PC-3 (cell line): Measurements from ENCODE around the gene MRPS14. TPM values are rescaled to one million over a fixed set of nuclear protein-coding genes. Genes with fewer than 3 reads are reported as not detected.

ENCODE experiments used
- ATAC-seq: fragments of 200-7000 bp; cut with Tn5 transposase; 2 replicates; pipeline ENCODE4 v1.9.1; 2020; ENCODE audit warnings: mild to moderate bottlenecking, moderate library complexity
- BruUV-seq: library from RNA; stranded (reverse); fragments of 400-500 nt; replicated peaks from 2 replicates; lab custom pipeline; 2021; lab: Mats Ljungman, UMichigan
- CTCF ChIA-PET: fragments of 300-600 bp; sonication (Branson Sonifier 250); formaldehyde crosslinking; loops from one replicate; lab custom pipeline; 2022; ENCODE audit warnings: antibody characterized with exemption; lab: Charles Lee
- POLR2A ChIA-PET: fragments of 300-600 bp; sonication (Branson Sonifier 250); formaldehyde crosslinking; loops from one replicate; lab custom pipeline; 2022; ENCODE audit warnings: antibody characterized with exemption; ENCODE audit not compliant: unreplicated experiment; lab: Charles Lee
- DNase-seq: peaks from one replicate; pipeline ENCODE4 v3.0.0-alpha.2; 2015
- H2AFZ ChIP-seq: fragments of 300-600 bp; sonication (generic); 2 replicates; pipeline ENCODE4 v1.6.0; 2016; ENCODE audit warnings: antibody characterized with exemption, low read length
- H3F3A ChIP-seq: fragments of 300-600 bp; sonication (generic); one replicate; pipeline ENCODE4 v1.6.0; 2017; ENCODE audit warnings: antibody characterized with exemption, low read length, control low read depth, mild to moderate bottlenecking; ENCODE audit not compliant: unreplicated experiment
- H3K27ac ChIP-seq: fragments of 300-600 bp; sonication (generic); 2 replicates; pipeline ENCODE4 v1.5.1; 2016; ENCODE audit warnings: mild to moderate bottlenecking, low read length
- H3K27me3 ChIP-seq: fragments of 300-600 bp; sonication (generic); 2 replicates; pipeline ENCODE4 v1.6.1; 2016; ENCODE audit warnings: low read length, mixed read lengths
- H3K36me3 ChIP-seq: fragments of 300-600 bp; sonication (generic); 2 replicates; pipeline ENCODE4 v1.6.1; 2016; ENCODE audit warnings: low read depth, mixed run types, low read length, mixed read lengths
- H3K4me1 ChIP-seq: fragments of 300-600 bp; sonication (generic); 2 replicates; pipeline ENCODE4 v1.5.1; 2016; ENCODE audit warnings: low read length; ENCODE audit not compliant: insufficient read depth
- H3K4me2 ChIP-seq: fragments of 300-600 bp; sonication (generic); 2 replicates; pipeline ENCODE4 v1.6.0; 2016; ENCODE audit warnings: low read length
- H3K4me3 ChIP-seq: fragments of 300-600 bp; sonication (generic); 2 replicates; pipeline ENCODE4 v1.5.1; 2016; ENCODE audit warnings: mild to moderate bottlenecking, low read length, mixed read lengths
- H3K79me2 ChIP-seq: fragments of 300-600 bp; sonication (generic); 2 replicates; pipeline ENCODE4 v1.6.1; 2017; ENCODE audit warnings: low read length, mixed read lengths
- H3K9ac ChIP-seq: fragments of 300-600 bp; sonication (generic); 2 replicates; pipeline ENCODE4 v1.6.0; 2016; ENCODE audit warnings: mild to moderate bottlenecking, low read length
- H3K9me2 ChIP-seq: fragments of 300-600 bp; sonication (generic); replicated peaks from 2 replicates; pipeline ENCODE4 v1.6.1; 2016; ENCODE audit warnings: mixed run types, low read length, mixed read lengths
- H3K9me3 ChIP-seq: fragments of 300-600 bp; sonication (generic); 2 replicates; pipeline ENCODE4 v1.6.1; 2016; ENCODE audit warnings: low read length, mixed read lengths
- H4K20me1 ChIP-seq: fragments of 300-600 bp; sonication (generic); 2 replicates; pipeline ENCODE4 v1.6.1; 2016; ENCODE audit warnings: low read length, mixed read lengths
- EZH2 ChIP-seq: fragments of 300-600 bp; sonication (generic); IDR thresholded peaks from one replicate; pipeline ENCODE4 v1.6.1; 2017; ENCODE audit warnings: antibody characterized with exemption, mild to moderate bottlenecking, low read length; ENCODE audit not compliant: unreplicated experiment
- EZH2phosphoT487 ChIP-seq: fragments of 300-600 bp; sonication (generic); IDR thresholded peaks from 2 replicates; pipeline ENCODE4 v1.6.1; 2018; ENCODE audit warnings: mild to moderate bottlenecking, antibody characterized with exemption, low read length, borderline replicate concordance
- intact Hi-C: fragments of 100-400 bp; cut with micrococcal nuclease; formaldehyde crosslinking; loops from 2 replicates; pipeline ENCODE4 v1.9.0; 2023
- total RNA-seq: library from RNA; depleted of rRNA; stranded (reverse); fragments of >200 nt; gene quantifications from 2 replicates; pipeline ENCODE4 v1.2.3, GENCODE V29; 2014
- TF ChIP-seq, protein P1 (sequence below): fragments of 300-600 bp; sonication (generic); conservative IDR thresholded peaks from 2 replicates; pipeline ENCODE4 v1.5.1; 2017; ENCODE audit warnings: antibody characterized with exemption, low read depth, mild to moderate bottlenecking, low read length

The MRPS14 gene
- total RNA-seq, 1 experiment from 2014 or later, result 21.8 TPM

DNA sequence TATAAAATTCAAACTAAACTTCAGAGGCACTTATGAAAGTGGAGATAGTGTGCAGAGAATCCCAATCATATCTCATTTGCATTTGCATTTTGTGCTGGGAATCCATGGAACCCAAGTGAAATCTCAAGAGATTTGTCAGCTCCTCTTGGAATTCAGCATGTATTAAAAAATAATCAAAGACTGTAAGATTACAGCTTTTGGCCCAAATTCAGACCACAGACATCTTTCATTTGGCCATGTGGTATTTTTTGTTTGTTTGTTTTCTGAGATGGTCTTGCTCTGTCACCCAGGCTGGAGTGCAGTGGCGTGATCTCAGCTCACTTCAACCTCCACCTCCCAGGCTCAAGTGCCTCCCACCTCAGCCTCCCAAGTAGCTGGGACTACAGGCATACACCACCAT lies 27.3 kb downstream of the MRPS14 start:
- Histone ChIP-seq H3K4me2 (peak overlapping the region; percentile 22; the same call in 1 of the 2 replicates), H3K9ac (no peak overlapping the region), H3K4me3 (no peak overlapping the region), H3F3A (no peaks in the 10 kb centered on the region), H3K36me3 (no peaks in the 10 kb centered on the region), H3K27me3 (no peaks in the 10 kb centered on the region), H3K27ac (no peak overlapping the region), H3K4me1 (peaks cover 39% of the 10 kb centered on the region), H4K20me1 (peaks cover 6% of the 10 kb centered on the region; the same call in 1 of the 2 replicates), H3K9me3 (no peaks in the 10 kb centered on the region), H2AFZ (no peak overlapping the region), H3K9me2 (no peaks in the 10 kb centered on the region), H3K79me2 (peaks cover 15% of the 10 kb centered on the region)
- intact Hi-C loops, result loop anchor here (5.0 kb wide), 1 partner anchor 224 kb away; no protein-coding TSS in a partner anchor
- POLR2A ChIA-PET, result no interaction called here
- DNase-seq (no peak), ATAC-seq (no peak)
- no TSS peak for BruUV-seq
- no peak for TF ChIP-seq EZH2
- CTCF ChIA-PET, result no interaction called here

DNA sequence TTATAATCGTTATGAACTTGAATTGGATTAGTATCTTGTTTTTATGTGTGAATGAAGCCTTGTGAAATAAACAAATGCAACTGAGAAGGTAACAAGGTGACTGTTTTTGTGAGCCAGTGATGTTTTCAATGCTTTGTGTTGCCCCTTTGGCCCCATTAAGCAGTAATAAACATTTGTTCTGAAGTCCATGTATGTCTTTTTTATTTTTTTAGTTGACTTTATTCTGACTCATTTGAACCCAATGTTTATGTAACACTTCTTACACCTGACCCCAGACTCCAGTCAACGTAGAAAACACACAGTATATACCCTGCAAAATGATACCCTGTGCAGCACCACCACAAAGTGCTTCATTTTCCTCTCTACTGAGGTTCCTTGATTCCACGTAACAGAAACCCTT lies 28.1 kb downstream of the MRPS14 start:
- Histone ChIP-seq H3K27me3 (no peaks in the 10 kb centered on the region), H3K9me2 (no peaks in the 10 kb centered on the region), H3K9me3 (no peaks in the 10 kb centered on the region), H3K36me3 (no peaks in the 10 kb centered on the region), H3K4me2 (peak overlapping the region; percentile 22; the same call in 1 of the 2 replicates), H3K4me3 (no peak overlapping the region), H3K9ac (no peak overlapping the region), H3K27ac (no peak overlapping the region), H4K20me1 (no peaks in the 10 kb centered on the region), H2AFZ (no peak overlapping the region), H3F3A (no peaks in the 10 kb centered on the region), H3K4me1 (peaks cover 43% of the 10 kb centered on the region), H3K79me2 (peaks cover 7% of the 10 kb centered on the region)
- CTCF ChIA-PET, result no interaction called here
- POLR2A ChIA-PET, result no interaction called here
- intact Hi-C loops, result loop anchor here (5.0 kb wide), 1 partner anchor 223 kb away; no protein-coding TSS in a partner anchor
- TF ChIP-seq EZH2phosphoT487, result no peak
- TF ChIP-seq, protein P1, sequence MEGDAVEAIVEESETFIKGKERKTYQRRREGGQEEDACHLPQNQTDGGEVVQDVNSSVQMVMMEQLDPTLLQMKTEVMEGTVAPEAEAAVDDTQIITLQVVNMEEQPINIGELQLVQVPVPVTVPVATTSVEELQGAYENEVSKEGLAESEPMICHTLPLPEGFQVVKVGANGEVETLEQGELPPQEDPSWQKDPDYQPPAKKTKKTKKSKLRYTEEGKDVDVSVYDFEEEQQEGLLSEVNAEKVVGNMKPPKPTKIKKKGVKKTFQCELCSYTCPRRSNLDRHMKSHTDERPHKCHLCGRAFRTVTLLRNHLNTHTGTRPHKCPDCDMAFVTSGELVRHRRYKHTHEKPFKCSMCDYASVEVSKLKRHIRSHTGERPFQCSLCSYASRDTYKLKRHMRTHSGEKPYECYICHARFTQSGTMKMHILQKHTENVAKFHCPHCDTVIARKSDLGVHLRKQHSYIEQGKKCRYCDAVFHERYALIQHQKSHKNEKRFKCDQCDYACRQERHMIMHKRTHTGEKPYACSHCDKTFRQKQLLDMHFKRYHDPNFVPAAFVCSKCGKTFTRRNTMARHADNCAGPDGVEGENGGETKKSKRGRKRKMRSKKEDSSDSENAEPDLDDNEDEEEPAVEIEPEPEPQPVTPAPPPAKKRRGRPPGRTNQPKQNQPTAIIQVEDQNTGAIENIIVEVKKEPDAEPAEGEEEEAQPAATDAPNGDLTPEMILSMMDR, result no peak
- no TSS peak for BruUV-seq
- ATAC-seq (no peak), DNase-seq (peak; percentile 9)

DNA sequence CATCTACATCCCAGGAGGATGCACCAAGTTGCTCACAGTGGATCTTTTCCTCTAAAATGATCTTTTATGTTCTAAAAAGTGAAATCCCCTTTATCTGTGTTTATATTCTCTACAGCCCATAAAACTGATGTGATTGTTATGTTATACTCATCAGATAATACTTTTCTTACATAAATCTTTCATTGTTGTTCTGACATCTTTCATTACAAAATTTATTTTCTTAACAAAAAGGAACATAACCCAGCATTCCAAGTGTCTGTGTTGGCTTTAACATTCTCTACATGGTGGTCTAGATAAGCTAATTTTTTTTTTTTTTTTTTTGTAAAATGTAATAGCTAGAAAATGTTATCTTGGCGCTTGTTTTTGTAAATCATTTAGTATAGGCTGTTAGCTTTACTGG lies 31.8 kb downstream of the MRPS14 start:
- no peaks in the 10 kb centered on the region for H3K79me2 ChIP-seq
- H2AFZ ChIP-seq, result no peak overlapping the region
- no TSS peak for BruUV-seq
- no peaks in the 10 kb centered on the region for H3K9me2 ChIP-seq
- no peak overlapping the region for H3K4me3 ChIP-seq
- no peaks in the 10 kb centered on the region for H3F3A ChIP-seq
- peak overlapping the region; percentile 93; the same call in 1 of the 2 replicates for H3K4me2 ChIP-seq
- H3K9ac ChIP-seq, result no peak overlapping the region
- CTCF ChIA-PET, result no interaction called here
- intact Hi-C loops, result no loop called here
- no peak for DNase-seq
- no peak for ATAC-seq
- H3K4me1 ChIP-seq, result peaks cover 26% of the 10 kb centered on the region
- POLR2A ChIA-PET, result interaction anchor here (0.6 kb wide), 1 partner anchor 89 kb away, joined by 3 read pairs; no protein-coding TSS in a partner anchor
- H3K9me3 ChIP-seq, result no peaks in the 10 kb centered on the region
- no peaks in the 10 kb centered on the region for H4K20me1 ChIP-seq
- H3K27ac ChIP-seq, result no peak overlapping the region
- TF ChIP-seq EZH2phosphoT487 (no peak), EZH2 (no peak)
- TF ChIP-seq, protein P1, result no peak
- H3K36me3 ChIP-seq, result no peaks in the 10 kb centered on the region
- H3K27me3 ChIP-seq, result no peaks in the 10 kb centered on the region
